GM19468 (cell line): ENCODE results near the gene ZNF420.

Experiments
- ATAC-seq: cut with Tn5 transposase; IDR thresholded peaks from one replicate; pipeline ENCODE4 v1.9.1; 2021; ENCODE audit warnings: mild to moderate bottlenecking, moderate library complexity, moderate number of reproducible peaks; ENCODE audit not compliant: unreplicated experiment; ENCODE audit errors: extremely low read depth

ZNF420 gene

DNA sequence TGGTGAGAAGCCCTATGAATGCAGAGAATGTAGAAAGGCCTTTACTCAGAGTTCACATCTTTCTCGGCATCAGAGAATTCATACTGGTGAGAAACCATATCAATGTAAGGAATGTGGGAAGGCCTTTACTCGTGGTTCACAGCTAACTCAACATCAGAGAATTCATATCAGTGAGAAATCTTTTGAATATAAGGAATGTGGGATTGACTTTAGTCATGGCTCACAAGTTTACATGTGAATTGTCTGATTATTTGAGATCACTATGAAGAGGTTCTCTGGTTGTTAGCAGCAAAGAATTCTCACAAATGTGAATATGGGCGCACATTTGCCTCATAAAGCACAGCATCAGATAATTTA, 50.6 kb downstream of the ZNF420 start:
- ATAC-seq = no peak

DNA sequence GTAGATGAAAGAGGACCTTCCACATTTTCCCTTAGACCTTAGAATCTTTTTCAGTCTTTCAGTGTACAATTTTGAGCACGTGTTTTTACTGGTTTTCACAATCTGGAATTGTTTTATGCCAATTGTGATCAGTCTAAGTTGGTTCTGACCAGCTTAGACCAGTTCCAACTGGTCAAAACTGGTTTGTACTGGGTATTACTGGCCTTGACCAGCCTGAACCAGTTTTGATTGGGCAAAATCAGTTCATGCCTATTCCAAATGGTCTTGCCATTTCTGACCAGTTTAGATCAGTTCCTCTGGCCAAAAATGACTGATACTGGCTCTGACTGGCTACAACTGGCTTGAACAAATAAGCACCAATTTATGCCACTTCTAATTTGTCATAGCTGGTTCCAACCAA, 57.9 kb downstream of the ZNF420 start:
- no peak for ATAC-seq

DNA sequence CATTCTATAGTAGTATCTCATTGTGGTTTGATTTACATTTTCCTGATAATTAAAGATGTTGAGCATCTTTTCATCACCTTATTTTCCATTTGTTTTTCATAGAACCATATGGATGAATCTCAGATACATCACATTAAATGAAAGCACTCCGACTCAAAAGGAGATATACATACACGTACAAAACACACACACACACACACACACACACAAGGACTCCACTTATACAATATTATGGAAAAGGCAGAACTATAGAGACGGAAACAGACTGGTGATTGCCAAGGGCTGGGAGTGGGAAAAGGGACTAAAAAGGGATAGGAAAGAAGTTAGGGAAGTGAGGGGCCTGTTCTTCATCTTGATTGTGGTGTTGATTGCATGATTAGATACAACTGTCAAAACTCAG, 70.0 kb downstream of the ZNF420 start:
- no peak for ATAC-seq

DNA sequence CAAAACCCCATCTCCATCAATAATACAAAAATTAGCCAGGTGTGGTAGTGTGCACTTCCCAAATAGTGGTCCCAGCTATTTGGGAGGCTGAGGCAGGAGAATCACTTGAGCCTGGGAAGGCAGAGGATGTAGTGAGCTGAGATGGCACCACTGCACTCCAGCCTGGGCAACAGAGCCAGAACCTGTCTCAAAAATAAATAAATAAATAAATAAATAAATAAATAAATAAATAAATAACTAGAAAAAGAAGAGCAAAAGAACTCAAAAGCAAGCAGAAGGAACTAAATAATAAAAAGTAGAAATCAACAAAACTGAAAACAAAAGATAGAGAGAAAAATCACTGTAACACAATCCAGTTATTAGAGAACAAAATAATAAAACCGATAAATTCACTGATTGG, 81.9 kb downstream of the ZNF420 start:
- ATAC-seq = no peak

DNA sequence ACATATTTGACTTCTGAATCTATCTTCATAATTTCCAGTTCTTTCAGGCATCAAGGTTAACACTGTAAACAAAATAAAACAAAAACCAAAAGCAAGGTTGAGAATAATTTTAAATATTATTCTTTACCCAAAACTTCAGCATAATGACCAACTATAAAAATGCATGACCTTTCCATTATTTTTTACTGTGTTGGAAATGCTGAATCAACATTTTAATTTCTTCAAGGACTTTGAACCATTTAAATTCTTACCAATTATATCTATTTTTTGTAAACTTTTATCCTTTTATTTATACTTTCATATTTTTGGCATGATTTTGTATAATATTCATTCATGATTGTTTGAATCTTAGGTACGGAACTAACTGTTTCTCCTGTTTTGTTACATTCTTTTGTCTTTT, 87.4 kb downstream of the ZNF420 start:
- no peak for ATAC-seq

DNA sequence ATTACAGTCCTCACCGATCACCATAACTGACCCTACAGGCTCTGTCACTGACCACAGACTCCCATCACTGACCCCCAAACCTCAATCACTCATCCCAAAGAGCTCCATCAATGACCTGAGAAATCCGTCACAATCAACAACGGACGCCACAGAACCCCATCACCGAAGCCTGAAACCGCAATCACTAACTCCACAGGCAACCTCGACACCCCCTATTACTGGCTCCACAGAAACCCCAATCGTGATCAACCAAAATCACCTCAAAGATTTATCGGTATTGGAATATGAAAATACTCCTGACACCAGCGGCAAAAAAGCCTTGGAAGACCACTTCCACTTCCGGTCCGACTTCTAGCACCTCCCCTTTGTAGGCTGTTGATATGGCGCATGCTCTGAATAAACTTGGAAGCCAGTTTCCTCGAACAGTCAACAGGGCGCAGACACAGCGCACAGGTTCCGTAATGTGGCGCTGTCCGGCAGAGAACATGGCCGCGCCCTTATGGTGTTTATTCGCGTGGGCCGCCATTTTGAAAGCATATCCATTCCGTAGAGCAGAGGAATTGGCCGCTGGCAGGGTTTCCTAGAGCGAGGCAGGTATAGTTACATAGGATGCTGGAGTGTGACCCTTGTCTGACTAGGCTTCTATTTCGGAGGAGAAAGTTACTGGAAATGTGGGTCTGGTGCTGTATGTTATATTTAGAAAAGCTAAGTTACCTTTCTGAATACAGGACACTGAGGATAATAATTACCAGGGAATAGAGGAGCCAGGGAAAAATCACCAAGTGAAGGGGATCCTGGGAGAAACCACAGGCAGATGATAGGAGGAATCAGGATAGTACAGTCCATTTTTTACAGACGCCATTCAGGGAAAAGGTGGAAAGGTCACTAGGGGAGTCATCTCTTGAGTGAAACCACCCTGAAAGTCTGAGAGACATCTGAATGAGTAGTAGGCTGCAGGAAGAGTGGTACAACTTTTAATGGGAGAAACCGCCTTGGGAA, 94.4 kb downstream of the ZNF420 start, which contains the start of gene ZNF585A:
Gene ZNF585A, minus strand, starts transcription at position 328 of the 999 bp plus-strand sequence. CDS start 2,785 bp downstream, outside the sequence.
- ATAC-seq = peak; percentile 75
